A549 treated with ZK216348 at 1 μM for 4 hours (cell line): ENCODE data around the gene ADCK1. TPM values are rescaled to one million over a fixed set of nuclear protein-coding genes. Genes with fewer than 3 reads are reported as not detected.

ENCODE experiments used
- total RNA-seq: library from RNA; stranded (reverse); fragments of 200-300 nt; extraction: Qiagen RNA extraction; gene quantifications from 5 replicates; pipeline ENCODE4 v1.2.3, GENCODE V29; 2022; ENCODE audit warnings: low read depth

Gene ADCK1
- 5.1 to 6.2 TPM (median 5.7 TPM) in 5 replicates for total RNA-seq

GRCh38 chr14:77799863-77800730, at the start of gene ADCK1:
ADCK1 (plus strand) TSS chr14:77800109; CDS start chr14:77818979, 18,870 bp downstream.

GRCh38 chr14:77760381-77761204, 39.3 kb upstream of the ADCK1 start, which contains the start of gene SNW1:
SNW1 (minus strand) TSS chr14:77761156; CDS start chr14:77761127, 29 bp downstream.

Other genes with a start within 250 kb of the ADCK1 start
- gene SPTLC2, start 183.5 kb upstream of the ADCK1 start, total RNA-seq, result 23.2 to 35.6 TPM (median 29.2 TPM) in 5 replicates
- 13.3 to 15.4 TPM (median 15.0 TPM) in 5 replicates for gene ALKBH1, start 92.1 kb upstream of the ADCK1 start, total RNA-seq
- 323 to 441 TPM (median 399 TPM) in 5 replicates for gene SLIRP, start 92.0 kb upstream of the ADCK1 start, total RNA-seq
- 63.8 to 83.6 TPM (median 78.5 TPM) in 5 replicates for gene SNW1, start 39.0 kb upstream of the ADCK1 start, total RNA-seq